Fibroblast of pulmonary artery (primary cell): Measurements from ENCODE around the gene MAP2K6.

ENCODE experiments used
- DNase-seq: peaks from one replicate; pipeline ENCODE4 v3.0.0-alpha.2; 2010; ENCODE audit warnings: low read depth
- H3K4me3 ChIP-seq: replicated peaks from 2 replicates; pipeline ENCODE4 v1.5.1; 2011; ENCODE audit warnings: low read depth, mild to moderate bottlenecking, control low read depth, low read length, moderate library complexity
- CTCF ChIP-seq: IDR thresholded peaks from 2 replicates; pipeline ENCODE4 v1.5.1; 2011; ENCODE audit warnings: mild to moderate bottlenecking, control low read depth, low read length, inconsistent platforms; ENCODE audit errors: missing control alignments

Gene MAP2K6

DNA sequence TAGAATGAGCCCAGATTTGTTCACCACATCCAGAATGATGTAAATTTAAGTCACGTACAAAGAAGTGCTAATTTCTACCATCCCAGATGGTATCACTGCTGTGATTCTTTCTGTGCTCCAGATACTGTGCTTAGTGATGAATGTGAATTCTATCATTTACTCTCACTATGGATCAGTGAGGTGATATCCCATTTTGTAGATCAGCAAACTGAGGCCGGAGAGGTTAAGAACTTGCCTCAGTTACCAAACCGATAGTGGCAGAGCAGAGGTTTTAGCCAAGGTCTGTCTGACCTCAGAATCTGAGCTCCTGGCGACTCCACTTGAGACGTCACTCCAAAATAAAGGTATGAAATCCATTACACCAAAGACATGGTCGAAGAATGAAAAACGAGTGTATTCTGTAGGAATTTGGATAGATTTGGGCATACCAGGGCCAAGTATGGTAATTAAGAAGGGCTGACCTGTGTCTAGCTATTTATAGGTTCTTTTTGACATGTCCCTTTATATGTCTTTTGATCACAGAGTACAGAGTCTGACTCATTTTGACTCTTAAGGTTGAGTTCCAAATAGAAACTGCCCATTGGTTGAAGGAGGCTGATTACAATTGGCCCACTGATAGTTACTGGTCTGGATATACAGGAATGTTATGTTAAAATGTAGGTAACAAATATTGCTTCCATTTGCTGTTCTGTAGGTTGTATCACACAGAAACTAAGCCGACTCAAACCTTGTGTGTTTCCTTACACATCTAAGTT is 10.0 kb downstream of the MAP2K6 start:
- no peak for DNase-seq
- TF ChIP-seq CTCF: no peak
- H3K4me3 ChIP-seq: no peak overlapping the region

GRCh38 chr17:69425978-69426377 is 11.5 kb downstream of the MAP2K6 start:
- H3K4me3 ChIP-seq: no peak overlapping the region
- no peak for DNase-seq
- no peak for TF ChIP-seq CTCF

- no peak overlapping the region for H3K4me3 ChIP-seq
- DNase-seq: no peak
- TF ChIP-seq CTCF: no peak
Observed at GRCh38 chr17:69427486-69428197, 13.1 kb downstream of the MAP2K6 start.

DNA sequence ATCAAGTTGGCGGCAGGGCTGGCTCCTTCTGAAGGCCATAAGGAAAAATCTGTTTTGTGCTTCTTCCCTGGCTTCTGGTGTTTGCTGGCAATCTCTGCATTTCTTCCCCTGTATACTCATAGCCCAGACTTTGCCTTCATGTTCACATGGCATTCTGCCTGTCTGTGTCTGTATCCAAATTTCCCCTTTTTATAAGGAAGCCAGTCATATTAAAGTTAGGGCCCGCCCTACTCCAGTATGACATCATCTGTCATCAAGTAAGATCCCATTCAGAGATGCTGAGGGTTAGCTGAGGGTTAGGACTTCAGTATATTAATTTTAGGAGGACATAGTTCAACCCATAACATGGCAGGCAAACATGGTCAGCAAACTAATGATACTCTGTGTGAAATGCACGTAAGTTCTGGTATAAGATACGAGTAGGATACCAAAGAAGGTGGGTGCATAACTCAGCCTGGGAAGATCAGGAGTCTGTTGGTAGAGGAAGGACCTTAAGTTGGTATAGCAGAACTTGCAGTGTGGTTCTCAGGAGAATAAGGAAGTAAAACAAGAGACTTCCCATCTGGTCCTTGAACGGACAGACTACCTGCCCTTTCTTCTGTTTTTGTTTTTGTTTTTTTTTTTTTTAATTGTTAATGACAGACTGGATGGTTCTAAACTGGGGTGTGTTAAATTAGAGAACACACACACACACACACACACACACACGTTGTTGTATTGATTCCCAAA is 13.9 kb downstream of the MAP2K6 start:
- TF ChIP-seq CTCF: no peak
- DNase-seq: no peak
- no peak overlapping the region for H3K4me3 ChIP-seq

DNA sequence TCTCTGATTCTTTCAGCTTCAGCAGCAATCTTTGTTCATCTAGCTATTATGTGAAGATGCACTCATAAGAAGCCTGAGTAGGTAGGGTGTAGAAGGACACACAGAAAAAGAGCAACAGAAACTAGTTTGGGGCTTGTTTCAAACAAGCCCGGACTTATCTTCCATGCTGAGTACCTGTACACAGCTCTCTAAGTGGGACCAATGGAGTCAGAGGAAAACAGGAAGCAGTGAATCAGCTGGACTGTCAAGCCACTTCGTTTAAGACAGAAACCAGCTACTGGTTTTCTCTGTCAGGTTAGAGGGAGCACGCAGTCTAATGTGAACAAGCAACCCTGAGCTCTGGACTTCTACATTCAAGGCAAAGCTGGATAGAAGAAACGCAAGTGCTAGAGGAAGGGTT is 16.0 kb downstream of the MAP2K6 start:
- no peak for TF ChIP-seq CTCF
- peak; percentile 51 for DNase-seq
- H3K4me3 ChIP-seq: no peak overlapping the region

DNA sequence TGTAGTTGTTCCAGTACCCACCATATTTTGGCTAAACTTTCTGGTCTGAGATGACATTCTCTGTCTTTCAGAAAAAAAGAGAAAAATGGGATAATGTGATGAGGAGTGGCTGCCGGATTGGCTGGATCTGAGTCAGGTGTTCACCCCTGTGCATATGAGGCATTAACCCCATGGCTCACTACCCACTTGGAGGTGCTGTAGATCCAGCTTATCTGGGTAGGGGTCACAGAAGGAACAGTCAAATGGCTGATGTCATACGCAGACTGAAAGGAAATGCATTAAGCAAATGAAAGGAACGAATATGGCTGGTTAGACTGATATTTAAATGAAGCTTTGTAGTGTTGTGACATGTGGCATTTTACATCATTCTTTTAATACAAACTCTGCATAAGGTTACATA is 17.3 kb downstream of the MAP2K6 start:
- DNase-seq: no peak
- TF ChIP-seq CTCF: no peak
- H3K4me3 ChIP-seq: no peak overlapping the region
